SK-N-MC (cell line): ENCODE data around the gene SLC23A1.

Source experiments
- DNase-seq: peaks from one replicate; pipeline ENCODE4 v3.0.0-alpha.2; 2011; ENCODE audit warnings: low read depth, low spot score
- H3K27ac ChIP-seq: fragments of 200-600 bp; sonication (generic); 2 replicates; pipeline ENCODE4 v1.5.1; 2016; ENCODE audit warnings: mixed run types
- H3K36me3 ChIP-seq: fragments of 200-600 bp; sonication (generic); 2 replicates; pipeline ENCODE4 v1.6.1; 2017; ENCODE audit warnings: antibody characterized with exemption, low read length, mixed read lengths; ENCODE audit not compliant: insufficient read depth
- H3K4me3 ChIP-seq: fragments of 200-600 bp; sonication (generic); 2 replicates; pipeline ENCODE4 v1.5.1; 2016
- H3K9ac ChIP-seq: fragments of 200-600 bp; sonication (generic); 2 replicates; pipeline ENCODE4 v1.8.0; 2017; ENCODE audit warnings: mixed run types, mixed read lengths; ENCODE audit not compliant: insufficient read length
- H3K9me3 ChIP-seq: fragments of 200-600 bp; sonication (generic); 2 replicates; pipeline ENCODE4 v1.6.1; 2017; ENCODE audit warnings: low read depth, mild to moderate bottlenecking, antibody characterized with exemption, low read length, moderate library complexity, mixed read lengths
- EZH2 ChIP-seq: fragments of 200-600 bp; sonication (generic); IDR thresholded peaks from one replicate; pipeline ENCODE4 v1.6.1; 2017; ENCODE audit warnings: antibody characterized with exemption
- FOXP2 ChIP-seq: optimal IDR thresholded peaks from 2 replicates; pipeline ENCODE3; 2011; ENCODE audit warnings: mild to moderate bottlenecking, moderate library complexity; ENCODE audit not compliant: insufficient read depth; ENCODE audit errors: extremely low read length, control extremely low read depth
- POLR2AphosphoS5 ChIP-seq: IDR thresholded peaks from 2 replicates; pipeline ENCODE4 v1.6.1; 2012; ENCODE audit warnings: mild to moderate bottlenecking, low read depth, low read length, borderline replicate concordance

Gene SLC23A1

GRCh38 chr5:139383275-139383992 lies at the start of gene SLC23A1:
Gene SLC23A1 (minus strand): TSS chr5:139383297. CDS start chr5:139383253, 44 bp downstream.
- H3K9ac ChIP-seq: no peak within 1 kb of the TSS
- no peak for DNase-seq

GRCh38 chr5:139431706-139432105 lies 48.6 kb upstream of the SLC23A1 start:
- H3K27ac ChIP-seq: no peak overlapping the region
- no peak overlapping the region for H3K9ac ChIP-seq
- no peaks in the 10 kb centered on the region for H3K36me3 ChIP-seq
- no peaks in the 10 kb centered on the region for H3K9me3 ChIP-seq
- no peak overlapping the region for H3K4me3 ChIP-seq
- no peak for DNase-seq
- TF ChIP-seq EZH2 (no peak), FOXP2 (no peak), POLR2AphosphoS5 (no peak)

More at GRCh38 chr5:139383275-139383992, at the start of gene SLC23A1:
- Histone ChIP-seq H3K27ac (no peak within 1 kb of the TSS), H3K9me3 (no peaks in the 10 kb centered on the region), H3K4me3 (no peak within 1 kb of the TSS), H3K36me3 (no peaks in the 10 kb centered on the region)
- no peak for TF ChIP-seq POLR2AphosphoS5
- no peak for TF ChIP-seq EZH2
- TF ChIP-seq FOXP2: no peak

GRCh38 chr5:139430015-139430414 lies 46.9 kb upstream of the SLC23A1 start:
- TF ChIP-seq POLR2AphosphoS5: no peak
- no peak for TF ChIP-seq EZH2
- no peak for TF ChIP-seq FOXP2
- no peak for DNase-seq
- no peak overlapping the region for H3K27ac ChIP-seq
- no peaks in the 10 kb centered on the region for H3K9me3 ChIP-seq
- no peak overlapping the region for H3K9ac ChIP-seq
- H3K4me3 ChIP-seq: no peak overlapping the region
- no peaks in the 10 kb centered on the region for H3K36me3 ChIP-seq

GRCh38 chr5:139426203-139426885 lies 43.2 kb upstream of the SLC23A1 start:
- DNase-seq: no peak
- H3K4me3 ChIP-seq: no peak overlapping the region
- H3K9ac ChIP-seq: no peak overlapping the region
- no peak overlapping the region for H3K27ac ChIP-seq
- H3K9me3 ChIP-seq: no peaks in the 10 kb centered on the region
- TF ChIP-seq EZH2: no peak
- TF ChIP-seq FOXP2: no peak
- TF ChIP-seq POLR2AphosphoS5: no peak
- no peaks in the 10 kb centered on the region for H3K36me3 ChIP-seq

GRCh38 chr5:139425497-139425896 lies 42.4 kb upstream of the SLC23A1 start:
- no peak overlapping the region for H3K9ac ChIP-seq
- no peak overlapping the region for H3K27ac ChIP-seq
- H3K9me3 ChIP-seq: no peaks in the 10 kb centered on the region
- H3K36me3 ChIP-seq: no peaks in the 10 kb centered on the region
- DNase-seq: no peak
- TF ChIP-seq EZH2: no peak
- TF ChIP-seq FOXP2: no peak
- TF ChIP-seq POLR2AphosphoS5: no peak
- no peak overlapping the region for H3K4me3 ChIP-seq

- H3K4me3 ChIP-seq: no peak overlapping the region
- no peaks in the 10 kb centered on the region for H3K9me3 ChIP-seq
- no peaks in the 10 kb centered on the region for H3K36me3 ChIP-seq
- DNase-seq: no peak
- TF ChIP-seq POLR2AphosphoS5 (no peak), EZH2 (no peak), FOXP2 (no peak)
- H3K9ac ChIP-seq: no peak overlapping the region
- H3K27ac ChIP-seq: no peak overlapping the region
Measured at GRCh38 chr5:139422307-139422893, 39.3 kb upstream of the SLC23A1 start.

- Histone ChIP-seq H3K27ac (no peak overlapping the region), H3K36me3 (no peaks in the 10 kb centered on the region), H3K9ac (no peak overlapping the region), H3K4me3 (no peak overlapping the region), H3K9me3 (no peaks in the 10 kb centered on the region)
- no peak for TF ChIP-seq EZH2
- no peak for TF ChIP-seq POLR2AphosphoS5
- no peak for TF ChIP-seq FOXP2
- no peak for DNase-seq
Measured at GRCh38 chr5:139419226-139420192, 36.4 kb upstream of the SLC23A1 start.
